Endothelial cell of umbilical vein (primary cell): ENCODE measurements around the gene AACS. TPM values are rescaled to one million over a fixed set of nuclear protein-coding genes. Genes with fewer than 3 reads are reported as not detected.

ENCODE experiments used
- polyA plus RNA-seq, 4 experiments: library from polyadenylated mRNA; depleted of rRNA in 3 of 4; stranded (reverse) in 3 of 4; unstranded in 1 of 4; fragments of >200 nt; gene quantifications; 2 replicates each; pipeline versions ENCODE4 v1.2.1 to v1.2.3, GENCODE V29; 2011 to 2012; ENCODE audit warnings: missing spikeins in 1 of 4
- small RNA-seq: library from RNA; depleted of rRNA; stranded (forward); fragments of <200 nt; gene quantifications from one replicate; pipeline ENCODE3, GENCODE V24; 2012; ENCODE audit warnings: low replicate concordance, low read depth; ENCODE audit not compliant: insufficient read depth, insufficient read length
- total RNA-seq: library from RNA; stranded (reverse); gene quantifications from 2 replicates; pipeline ENCODE4 v1.2.3, GENCODE V29; 2021

AACS gene
- total and polyA plus RNA-seq, 2 donors (not counting 3 experiments of a cell fraction or from before 2014, with no cell fraction given): 34.7 to 40.3 TPM

Small RNA genes within 50 kb of the gene (small RNA-seq; reads per million reads assigned to genes)
- not detected for gene AC122688.1

Other genes starting within 250 kb of the AACS start
- 125 TPM in 2 replicates for gene SCARB1, start 201.6 kb upstream of the AACS start, total RNA-seq
- gene SCARB1, start 201.6 kb upstream of the AACS start, polyA plus RNA-seq: 133 and 141 TPM in 2 replicates
- gene UBC, start 150.8 kb upstream of the AACS start, total RNA-seq: 875 and 911 TPM in 2 replicates
- gene UBC, start 150.8 kb upstream of the AACS start, polyA plus RNA-seq: 1,040 and 1,305 TPM in 2 replicates
- gene DHX37, start 76.3 kb upstream of the AACS start, total RNA-seq: 23.6 and 25.2 TPM in 2 replicates
- 10.9 and 11.6 TPM in 2 replicates for gene DHX37, start 76.3 kb upstream of the AACS start, polyA plus RNA-seq
- gene BRI3BP, start 71.8 kb upstream of the AACS start, total RNA-seq: 8.2 and 8.3 TPM in 2 replicates
- 2.8 and 3.4 TPM in 2 replicates for gene BRI3BP, start 71.8 kb upstream of the AACS start, polyA plus RNA-seq
- gene TMEM132B, start 121.0 kb downstream of the AACS start, total RNA-seq: 0.27 TPM in 1 of 2 replicates, not detected in the other
- 0.03 and 0.10 TPM in 2 replicates for gene TMEM132B, start 121.0 kb downstream of the AACS start, polyA plus RNA-seq